GM18907 (cell line): ENCODE measurements around the gene GATAD2B.
A peak's percentile ranks its signal among the peaks of the same experiment; 100 is the strongest.
"Not testable (repeated sequence)": the region's sequence is repeated elsewhere in the genome, so short reads cannot be mapped to it uniquely, and the experiment has no call there.

Experiments used
- ATAC-seq: cut with Tn5 transposase; IDR thresholded peaks from one replicate; pipeline ENCODE4 v1.9.1; 2021; ENCODE audit warnings: mild to moderate bottlenecking, moderate library complexity; ENCODE audit not compliant: unreplicated experiment

The GATAD2B gene

GRCh38 chr1:153899509-153899908 lies 23.3 kb downstream of the GATAD2B start:
- ATAC-seq, result no peak

GRCh38 chr1:153895866-153896265 lies 26.9 kb downstream of the GATAD2B start:
- not testable (repeated sequence) for ATAC-seq

GRCh38 chr1:153891042-153891441 lies 31.7 kb downstream of the GATAD2B start:
- ATAC-seq, result not testable (repeated sequence)

- no peak for ATAC-seq
Observed at GRCh38 chr1:153888533-153888932, 34.2 kb downstream of the GATAD2B start.

GRCh38 chr1:153886127-153886526 lies 36.6 kb downstream of the GATAD2B start:
- no peak for ATAC-seq

- no peak for ATAC-seq
Observed at GRCh38 chr1:153883223-153883622, 39.5 kb downstream of the GATAD2B start.

GRCh38 chr1:153882296-153882912 lies 40.4 kb downstream of the GATAD2B start:
- no peak for ATAC-seq

GRCh38 chr1:153881751-153882150 lies 41.0 kb downstream of the GATAD2B start:
- ATAC-seq, result no peak

- ATAC-seq, result no peak
Observed at GRCh38 chr1:153880962-153881361, 41.8 kb downstream of the GATAD2B start.

GRCh38 chr1:153880024-153880423 lies 42.7 kb downstream of the GATAD2B start:
- ATAC-seq, result no peak

- ATAC-seq, result no peak
Observed at GRCh38 chr1:153877112-153877511, 45.7 kb downstream of the GATAD2B start.

- no peak for ATAC-seq
Observed at GRCh38 chr1:153872934-153873333, 49.8 kb downstream of the GATAD2B start.

- ATAC-seq, result no peak
Observed at GRCh38 chr1:153872331-153872730, 50.4 kb downstream of the GATAD2B start.

- no peak for ATAC-seq
Observed at GRCh38 chr1:153869486-153869885, 53.3 kb downstream of the GATAD2B start.

- peak; percentile 37 for ATAC-seq
Observed at GRCh38 chr1:153866045-153866850, 56.5 kb downstream of the GATAD2B start.

- ATAC-seq, result no peak
Observed at GRCh38 chr1:153860285-153860684, 62.5 kb downstream of the GATAD2B start.

GRCh38 chr1:153857505-153857904 lies 65.3 kb downstream of the GATAD2B start:
- ATAC-seq, result no peak

GRCh38 chr1:153856763-153857162 lies 66.0 kb downstream of the GATAD2B start:
- ATAC-seq, result no peak

- no peak for ATAC-seq
Observed at GRCh38 chr1:153852170-153852569, 70.6 kb downstream of the GATAD2B start.

- peak; percentile 72 for ATAC-seq
Observed at GRCh38 chr1:153849487-153850185, 73.1 kb downstream of the GATAD2B start.

- ATAC-seq, result no peak
Observed at GRCh38 chr1:153848805-153849204, 74.0 kb downstream of the GATAD2B start.

- no peak for ATAC-seq
Observed at GRCh38 chr1:153845158-153845557, 77.6 kb downstream of the GATAD2B start.
